ENCODE data around the gene GDPD1.
A peak's percentile ranks its signal among the peaks of the same experiment; 100 is the strongest.
"Not testable (repeated sequence)": the region's sequence is repeated elsewhere in the genome, so short reads cannot be mapped to it uniquely, and the experiment has no call there.

Gene GDPD1

GRCh38 chr17:59175076-59175475, 45.2 kb upstream of the GDPD1 start:
- Histone ChIP-seq H3K27ac (ENCODE audit: extremely low read depth, low read depth, low read length) (no peak overlapping the region), H3K4me3 (ENCODE audit: low read depth, low read length) (no peak overlapping the region), H3K9me3 (ENCODE audit: control insufficient read depth, insufficient read depth, low read depth, low read length) (no peaks in the 10 kb centered on the region), H3K36me3 (ENCODE audit: control insufficient read depth in 2 of 2, insufficient read depth in 1 of 2, low read length in 2 of 2) (peaks cover 21 to 43% of the 10 kb centered on the region in 2 experiments), H3K4me1 (ENCODE audit: control insufficient read depth, insufficient read depth, low read length) (no peaks in the 10 kb centered on the region)
- TF ChIP-seq ZNF677 (tag by site-specific recombination; IDR thresholded peaks at IDR 0.05): no peak
- TF ChIP-seq KLF8 (tag by site-specific recombination; IDR thresholded peaks at IDR 0.05): no peak
- no peak for TF ChIP-seq ZNF837 (tag by site-specific recombination; IDR thresholded peaks at IDR 0.05)
- 0 out of 2 replicates have a peak, but pooled peaks have one; percentile 36 for TF ChIP-seq ZNF121 (tag by site-specific recombination; IDR thresholded peaks at IDR 0.05)
- POLR2A ChIA-PET: no interaction called here
- CTCF ChIA-PET: interaction anchor here (0.6 kb wide), 2 partner anchors 17 to 32 kb away, joined by 3 read pairs; no protein-coding TSS in a partner anchor

DNA sequence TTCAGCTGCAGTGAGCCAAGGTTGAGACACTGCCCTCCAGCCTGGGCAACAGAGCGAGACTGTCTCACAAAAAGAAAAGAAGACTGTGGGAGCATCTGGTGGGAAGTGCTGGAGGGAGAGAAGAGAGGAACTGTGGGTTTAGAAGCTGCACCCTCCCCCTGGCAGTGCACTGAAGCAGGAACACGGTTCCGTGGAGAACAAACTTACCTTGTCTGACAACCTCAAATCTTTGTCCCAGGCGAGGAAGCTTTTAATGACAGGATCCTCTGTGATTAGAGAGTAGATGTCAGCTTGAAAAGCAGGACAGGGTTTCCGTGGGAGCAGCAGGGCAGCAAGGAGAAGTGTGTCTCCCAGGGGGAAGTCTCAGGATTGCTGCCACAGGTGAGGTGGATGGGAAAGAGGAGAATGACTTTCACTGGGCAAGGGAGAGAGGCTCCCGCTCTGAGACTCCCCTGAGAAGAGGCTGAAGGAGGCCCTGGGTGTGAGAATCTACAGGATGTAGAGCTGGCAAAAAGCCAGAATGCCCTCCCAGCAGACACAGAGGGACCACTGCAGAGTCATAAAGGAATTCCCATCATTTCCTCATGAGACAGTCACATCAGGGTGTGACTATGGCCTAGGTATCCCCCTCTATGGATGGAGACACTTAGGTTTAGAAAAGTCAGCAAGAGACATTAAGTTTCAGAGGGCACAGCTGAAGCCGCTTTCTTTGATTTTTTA, 41.9 kb upstream of the GDPD1 start:
- ChIA-PET CTCF (interaction anchor here (0.6 kb wide), 1 partner anchor 263 kb away, joined by 3 read pairs; no protein-coding TSS in a partner anchor), POLR2A (interaction anchor here (0.7 kb wide), 2 partner anchors 23 to 36 kb away, joined by 3 read pairs; partner anchors contain the start of genes PRR11 and SKA2)
- H3K9me3 ChIP-seq (ENCODE audit: control insufficient read depth, insufficient read depth, low read depth, low read length): no peaks in the 10 kb centered on the region
- H3K27ac ChIP-seq (ENCODE audit: extremely low read depth, low read depth, low read length): no peak overlapping the region
- peaks cover 16 to 22% of the 10 kb centered on the region in 2 experiments for H3K36me3 ChIP-seq (ENCODE audit: control insufficient read depth in 2 of 2, insufficient read depth in 1 of 2, low read length in 2 of 2)
- H3K4me3 ChIP-seq (ENCODE audit: low read depth, low read length): no peak overlapping the region
- no peaks in the 10 kb centered on the region for H3K4me1 ChIP-seq (ENCODE audit: control insufficient read depth, insufficient read depth, low read length)
- TF ChIP-seq ZNF211 (tag by site-specific recombination; IDR thresholded peaks at IDR 0.05; ENCODE audit: low read depth) (no peak), ZNF777 (tag by site-specific recombination; IDR thresholded peaks at IDR 0.05; ENCODE audit: borderline replicate concordance) (no peak), AEBP2 (tag by site-specific recombination; IDR thresholded peaks at IDR 0.05; ENCODE audit: borderline replicate concordance) (no peak), GLIS1 (tag by site-specific recombination; IDR thresholded peaks at IDR 0.05) (0 out of 2 replicates have a peak, but pooled peaks have one; percentile 11), ZFP69B (tag by site-specific recombination; IDR thresholded peaks at IDR 0.05) (no peak), ZXDB (tag by site-specific recombination; IDR thresholded peaks at IDR 0.05) (no peak)

GRCh38 chr17:59179601-59180000, 40.7 kb upstream of the GDPD1 start:
- H3K36me3 ChIP-seq (ENCODE audit: control insufficient read depth in 2 of 2, insufficient read depth in 1 of 2, low read length in 2 of 2): peaks cover 11 to 17% of the 10 kb centered on the region in 2 experiments
- H3K4me1 ChIP-seq (ENCODE audit: control insufficient read depth, insufficient read depth, low read length); H3K9me3 ChIP-seq (ENCODE audit: control insufficient read depth, insufficient read depth, low read depth, low read length); H3K27ac ChIP-seq (ENCODE audit: extremely low read depth, low read depth, low read length); H3K4me3 ChIP-seq (ENCODE audit: low read depth, low read length); CTCF ChIA-PET: not testable (repeated sequence)
- POLR2A ChIA-PET: interaction anchor here (0.6 kb wide), 1 partner anchor 995 kb away, joined by 3 read pairs; no protein-coding TSS in a partner anchor

GRCh38 chr17:59180626-59181025, 39.7 kb upstream of the GDPD1 start:
- ChIA-PET POLR2A (no interaction called here), CTCF (no interaction called here)
- Histone ChIP-seq H3K9me3 (ENCODE audit: control insufficient read depth, insufficient read depth, low read depth, low read length) (no peaks in the 10 kb centered on the region), H3K27ac (ENCODE audit: extremely low read depth, low read depth, low read length) (no peak overlapping the region), H3K36me3 (ENCODE audit: control insufficient read depth in 2 of 2, insufficient read depth in 1 of 2, low read length in 2 of 2) (peaks cover 21 to 24% of the 10 kb centered on the region in 2 experiments), H3K4me3 (ENCODE audit: low read depth, low read length) (no peak overlapping the region), H3K4me1 (ENCODE audit: control insufficient read depth, insufficient read depth, low read length) (no peaks in the 10 kb centered on the region)
- TF ChIP-seq ZNF777 (tag by site-specific recombination; IDR thresholded peaks at IDR 0.05; ENCODE audit: borderline replicate concordance) (no peak), MYNN (tag by site-specific recombination; IDR thresholded peaks at IDR 0.05; ENCODE audit: borderline replicate concordance) (no peak), ZIC2 (tag by site-specific recombination; IDR thresholded peaks at IDR 0.05) (no peak), BCL11B (tag by site-specific recombination; IDR thresholded peaks at IDR 0.05; ENCODE audit: low read depth) (no peak), ZNF654 (tag by site-specific recombination; IDR thresholded peaks at IDR 0.05; ENCODE audit: low read depth) (no peak), ZNF510 (tag by site-specific recombination; IDR thresholded peaks at IDR 0.05; ENCODE audit: insufficient replicate concordance) (no peak), ZNF624 (tag by site-specific recombination; IDR thresholded peaks at IDR 0.05) (no peak), ZXDB (tag by site-specific recombination; IDR thresholded peaks at IDR 0.05) (no peak)
